ENCODE measurements around the gene PGAM4.

- TF ChIP-seq, protein P1, sequence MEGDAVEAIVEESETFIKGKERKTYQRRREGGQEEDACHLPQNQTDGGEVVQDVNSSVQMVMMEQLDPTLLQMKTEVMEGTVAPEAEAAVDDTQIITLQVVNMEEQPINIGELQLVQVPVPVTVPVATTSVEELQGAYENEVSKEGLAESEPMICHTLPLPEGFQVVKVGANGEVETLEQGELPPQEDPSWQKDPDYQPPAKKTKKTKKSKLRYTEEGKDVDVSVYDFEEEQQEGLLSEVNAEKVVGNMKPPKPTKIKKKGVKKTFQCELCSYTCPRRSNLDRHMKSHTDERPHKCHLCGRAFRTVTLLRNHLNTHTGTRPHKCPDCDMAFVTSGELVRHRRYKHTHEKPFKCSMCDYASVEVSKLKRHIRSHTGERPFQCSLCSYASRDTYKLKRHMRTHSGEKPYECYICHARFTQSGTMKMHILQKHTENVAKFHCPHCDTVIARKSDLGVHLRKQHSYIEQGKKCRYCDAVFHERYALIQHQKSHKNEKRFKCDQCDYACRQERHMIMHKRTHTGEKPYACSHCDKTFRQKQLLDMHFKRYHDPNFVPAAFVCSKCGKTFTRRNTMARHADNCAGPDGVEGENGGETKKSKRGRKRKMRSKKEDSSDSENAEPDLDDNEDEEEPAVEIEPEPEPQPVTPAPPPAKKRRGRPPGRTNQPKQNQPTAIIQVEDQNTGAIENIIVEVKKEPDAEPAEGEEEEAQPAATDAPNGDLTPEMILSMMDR (IDR thresholded peaks at IDR 0.05; ENCODE audit: low read length) = no peak
- TF ChIP-seq EZH2phosphoT487 (IDR thresholded peaks at IDR 0.05; ENCODE audit: low read length) = no peak
Measured at GRCh38 chrX:77953302-77953701, 16.1 kb downstream of the PGAM4 start.

Data from MM.1S (cell line).